Stromal cell of bone marrow (primary cell): Measurements from ENCODE around the gene LZTFL1.
"Not testable (repeated sequence)": the region's sequence is repeated elsewhere in the genome, so short reads cannot be mapped to it uniquely, and the experiment has no call there.

Experiments
- DNase-seq: peaks from one replicate; pipeline ENCODE4 v3.0.0-alpha.2; 2012; ENCODE audit warnings: low read depth

LZTFL1 gene

GRCh38 chr3:45864760-45865519 lies 23.0 kb upstream of the LZTFL1 start:
- no peak for DNase-seq

- DNase-seq, result no peak
These were observed 19.3 kb upstream of the LZTFL1 start for GRCh38 chr3:45861043-45861719.

- no peak for DNase-seq
These were observed 18.6 kb upstream of the LZTFL1 start for GRCh38 chr3:45860481-45860880.

GRCh38 chr3:45858809-45859543 lies 17.1 kb upstream of the LZTFL1 start:
- no peak for DNase-seq

GRCh38 chr3:45857024-45857423 lies 15.1 kb upstream of the LZTFL1 start:
- DNase-seq, result not testable (repeated sequence)

GRCh38 chr3:45856323-45856722 lies 14.4 kb upstream of the LZTFL1 start:
- not testable (repeated sequence) for DNase-seq

- DNase-seq, result no peak
These were observed 10.9 kb upstream of the LZTFL1 start for GRCh38 chr3:45852828-45853227.

- DNase-seq, result no peak
These were observed 6.5 kb upstream of the LZTFL1 start for GRCh38 chr3:45848392-45848791.

- no peak for DNase-seq
These were observed 2.7 kb upstream of the LZTFL1 start for GRCh38 chr3:45844616-45845015.

GRCh38 chr3:45842851-45843625 lies 1.1 kb upstream of the LZTFL1 start:
- no peak for DNase-seq

- DNase-seq, result no peak
These were observed 531 bp downstream of the LZTFL1 start for GRCh38 chr3:45841420-45841756.

- DNase-seq, result no peak
These were observed 3.5 kb downstream of the LZTFL1 start for GRCh38 chr3:45838466-45838865.

- no peak for DNase-seq
These were observed 9.2 kb downstream of the LZTFL1 start for GRCh38 chr3:45832699-45833098.

GRCh38 chr3:45830121-45830520 lies 11.8 kb downstream of the LZTFL1 start:
- DNase-seq, result no peak

- no peak for DNase-seq
These were observed 15.0 kb downstream of the LZTFL1 start for GRCh38 chr3:45826908-45827307.

- no peak for DNase-seq
These were observed 15.6 kb downstream of the LZTFL1 start for GRCh38 chr3:45826321-45826720.

- DNase-seq, result no peak
These were observed 20.8 kb downstream of the LZTFL1 start for GRCh38 chr3:45821127-45821526.

GRCh38 chr3:45819543-45819942 lies 22.4 kb downstream of the LZTFL1 start:
- peak; percentile 20 for DNase-seq

GRCh38 chr3:45817831-45818522 lies 23.9 kb downstream of the LZTFL1 start:
- peak; percentile 77 for DNase-seq

GRCh38 chr3:45816544-45816943 lies 25.4 kb downstream of the LZTFL1 start:
- no peak for DNase-seq

GRCh38 chr3:45814322-45814721 lies 27.6 kb downstream of the LZTFL1 start:
- no peak for DNase-seq
